ENCODE measurements around the gene ARID2. TPM values are rescaled to one million over a fixed set of nuclear protein-coding genes. Genes with fewer than 3 reads are reported as not detected.

The ARID2 gene
- total and polyA plus RNA-seq, 2 donors (not counting 1 experiment from before 2014, with no cell fraction given): 5.0 to 49.2 TPM

DNA sequence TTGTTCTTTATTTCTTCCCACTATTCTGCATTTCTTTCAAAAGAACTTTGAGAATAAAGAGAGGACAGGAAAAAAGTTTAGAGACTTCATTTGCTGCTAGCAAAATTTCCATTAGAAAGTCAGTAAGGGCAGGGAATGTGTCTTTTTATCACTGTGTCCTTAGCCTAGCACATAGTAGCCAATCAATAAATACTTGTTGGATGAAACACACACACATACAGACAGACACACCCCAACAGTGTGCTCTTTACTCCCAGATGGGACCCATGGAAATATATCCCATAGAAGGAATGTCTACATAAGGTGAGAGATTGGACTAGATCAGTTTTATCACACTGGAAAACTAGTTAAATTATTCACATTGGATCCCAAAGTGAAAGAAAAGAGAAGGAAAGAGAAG is 21.1 kb upstream of the ARID2 start:
- no peak overlapping the region for H3K9ac ChIP-seq (ENCODE audit: low read length)

DNA sequence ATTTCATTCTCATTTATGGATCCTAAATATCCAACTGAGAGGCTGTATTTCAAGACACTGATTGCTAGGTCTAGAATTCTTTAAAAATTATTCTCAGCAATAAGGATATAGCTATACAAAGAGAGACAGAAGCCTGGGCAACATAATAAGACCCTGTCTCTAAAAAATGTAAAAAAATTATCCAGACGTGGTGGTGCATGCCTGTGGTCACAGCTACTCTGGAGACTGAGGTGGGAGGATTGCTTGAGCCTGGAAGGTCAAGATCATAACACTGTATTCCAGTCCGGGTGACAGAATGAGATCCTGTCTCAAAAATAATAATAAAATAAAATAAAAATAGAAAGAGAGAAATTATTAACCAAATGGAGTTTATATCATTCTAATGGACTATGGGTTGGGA is 20.6 kb upstream of the ARID2 start:
- Histone ChIP-seq H2AFZ (ENCODE audit: insufficient read depth, low read depth, low read length, poor library complexity, severe bottlenecking) (no peak overlapping the region), H3K9ac (ENCODE audit: low read length) (no peak overlapping the region), H3K27ac (ENCODE audit: low read length in 2 of 2) (no peak overlapping the region), H3K4me1 (ENCODE audit: control insufficient read depth in 2 of 2, insufficient read depth in 2 of 2, low read length in 2 of 2) (peaks cover 6 to 10% of the 10 kb centered on the region in 2 donors), H3K36me3 (replicated peaks in 1 of 2; ENCODE audit: control extremely low read depth in 1 of 2, control insufficient read depth in 1 of 2, extremely low read depth in 1 of 2, insufficient read depth in 2 of 2, low read length in 1 of 2) (no peaks in the 10 kb centered on the region), H3K27me3 (replicated peaks in 1 of 4; ENCODE audit: control extremely low read depth in 1 of 4, control insufficient read depth in 3 of 4, insufficient read depth in 4 of 4, low read length in 3 of 4) (no peaks in the 10 kb centered on the region), H4K20me1 (ENCODE audit: control insufficient read depth, insufficient read depth, low read length, poor library complexity, severe bottlenecking) (no peaks in the 10 kb centered on the region), H3K9me3 (ENCODE audit: control extremely low read depth in 1 of 3, control insufficient read depth in 2 of 3, insufficient read depth in 1 of 3, low read length in 2 of 3) (peaks cover 0 to 8% (median 0%) of the 10 kb centered on the region in 3 donors), H3K4me3 (ENCODE audit: control extremely low read depth in 1 of 5, extremely low read depth in 1 of 5, insufficient read depth in 1 of 5, low read depth in 2 of 5, low read length in 4 of 5) (no peak overlapping the region), H3K79me2 (ENCODE audit: control insufficient read depth, insufficient read depth, low read length) (peaks cover 12% of the 10 kb centered on the region), H3K4me2 (replicated peaks; ENCODE audit: low read depth, low read length, poor library complexity, severe bottlenecking) (no peak overlapping the region)
- Mint-ChIP-seq H3K4me3 (no peak overlapping the region), H3K4me1 (peaks cover 29% of the 10 kb centered on the region), H3K9me3 (ENCODE audit: insufficient read depth) (no peaks in the 10 kb centered on the region), H3K27me3 (no peaks in the 10 kb centered on the region), H3K27ac (no peak overlapping the region)
- DNase-seq: no peak
- 80% methylated on average over 1 of the region's 2 CpGs for WGBS (ENCODE audit: insufficient coverage)
- no peak for ATAC-seq (ENCODE audit: low read depth)
- POLR2A ChIA-PET: no interaction called here
- TF ChIP-seq EZH2 (IDR thresholded peaks at IDR 0.05; ENCODE audit: borderline replicate concordance, insufficient read depth, low read depth, low read length, poor library complexity, severe bottlenecking): no peak
- intact Hi-C loops (cut with micrococcal nuclease): no loop called here
- CTCF ChIA-PET: no interaction called here

More for the DNA sequence above, 21.1 kb upstream of the ARID2 start:
- no peaks in the 10 kb centered on the region for H3K27me3 ChIP-seq (replicated peaks in 1 of 4; ENCODE audit: control extremely low read depth in 1 of 4, control insufficient read depth in 3 of 4, insufficient read depth in 4 of 4, low read length in 3 of 4)
- POLR2A ChIA-PET: no interaction called here
- Mint-ChIP-seq H3K4me3 (no peak overlapping the region), H3K9me3 (ENCODE audit: insufficient read depth) (no peaks in the 10 kb centered on the region), H3K4me1 (peaks cover 27% of the 10 kb centered on the region), H3K27me3 (no peaks in the 10 kb centered on the region), H3K27ac (no peak overlapping the region)
- no peak overlapping the region for H3K27ac ChIP-seq (ENCODE audit: low read length in 2 of 2)
- H3K36me3 ChIP-seq (replicated peaks in 1 of 2; ENCODE audit: control extremely low read depth in 1 of 2, control insufficient read depth in 1 of 2, extremely low read depth in 1 of 2, insufficient read depth in 2 of 2, low read length in 1 of 2): no peaks in the 10 kb centered on the region
- H3K4me2 ChIP-seq (replicated peaks; ENCODE audit: low read depth, low read length, poor library complexity, severe bottlenecking): no peak overlapping the region
- CTCF ChIA-PET: no interaction called here
- ATAC-seq (ENCODE audit: low read depth) (no peak), DNase-seq (no peak)
- intact Hi-C loops (cut with micrococcal nuclease): no loop called here
- TF ChIP-seq EZH2 (IDR thresholded peaks at IDR 0.05; ENCODE audit: borderline replicate concordance, insufficient read depth, low read depth, low read length, poor library complexity, severe bottlenecking): no peak
- TF ChIP-seq, protein P1, sequence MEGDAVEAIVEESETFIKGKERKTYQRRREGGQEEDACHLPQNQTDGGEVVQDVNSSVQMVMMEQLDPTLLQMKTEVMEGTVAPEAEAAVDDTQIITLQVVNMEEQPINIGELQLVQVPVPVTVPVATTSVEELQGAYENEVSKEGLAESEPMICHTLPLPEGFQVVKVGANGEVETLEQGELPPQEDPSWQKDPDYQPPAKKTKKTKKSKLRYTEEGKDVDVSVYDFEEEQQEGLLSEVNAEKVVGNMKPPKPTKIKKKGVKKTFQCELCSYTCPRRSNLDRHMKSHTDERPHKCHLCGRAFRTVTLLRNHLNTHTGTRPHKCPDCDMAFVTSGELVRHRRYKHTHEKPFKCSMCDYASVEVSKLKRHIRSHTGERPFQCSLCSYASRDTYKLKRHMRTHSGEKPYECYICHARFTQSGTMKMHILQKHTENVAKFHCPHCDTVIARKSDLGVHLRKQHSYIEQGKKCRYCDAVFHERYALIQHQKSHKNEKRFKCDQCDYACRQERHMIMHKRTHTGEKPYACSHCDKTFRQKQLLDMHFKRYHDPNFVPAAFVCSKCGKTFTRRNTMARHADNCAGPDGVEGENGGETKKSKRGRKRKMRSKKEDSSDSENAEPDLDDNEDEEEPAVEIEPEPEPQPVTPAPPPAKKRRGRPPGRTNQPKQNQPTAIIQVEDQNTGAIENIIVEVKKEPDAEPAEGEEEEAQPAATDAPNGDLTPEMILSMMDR (IDR thresholded peaks at IDR 0.05): no peak
- peaks cover 6 to 10% of the 10 kb centered on the region in 2 donors for H3K4me1 ChIP-seq (ENCODE audit: control insufficient read depth in 2 of 2, insufficient read depth in 2 of 2, low read length in 2 of 2)
- no peak overlapping the region for H2AFZ ChIP-seq (ENCODE audit: insufficient read depth, low read depth, low read length, poor library complexity, severe bottlenecking)
- H3K79me2 ChIP-seq (ENCODE audit: control insufficient read depth, insufficient read depth, low read length): peaks cover 9% of the 10 kb centered on the region
- H4K20me1 ChIP-seq (ENCODE audit: control insufficient read depth, insufficient read depth, low read length, poor library complexity, severe bottlenecking): no peaks in the 10 kb centered on the region
- peaks cover 0 to 8% (median 0%) of the 10 kb centered on the region in 3 donors for H3K9me3 ChIP-seq (ENCODE audit: control extremely low read depth in 1 of 3, control insufficient read depth in 2 of 3, insufficient read depth in 1 of 3, low read length in 2 of 3)
- H3K4me3 ChIP-seq (ENCODE audit: control extremely low read depth in 1 of 5, extremely low read depth in 1 of 5, insufficient read depth in 1 of 5, low read depth in 2 of 5, low read length in 4 of 5): no peak overlapping the region

All from B cell (primary cell).